ENCODE measurements around the gene MCRS1.

The MCRS1 gene

DNA sequence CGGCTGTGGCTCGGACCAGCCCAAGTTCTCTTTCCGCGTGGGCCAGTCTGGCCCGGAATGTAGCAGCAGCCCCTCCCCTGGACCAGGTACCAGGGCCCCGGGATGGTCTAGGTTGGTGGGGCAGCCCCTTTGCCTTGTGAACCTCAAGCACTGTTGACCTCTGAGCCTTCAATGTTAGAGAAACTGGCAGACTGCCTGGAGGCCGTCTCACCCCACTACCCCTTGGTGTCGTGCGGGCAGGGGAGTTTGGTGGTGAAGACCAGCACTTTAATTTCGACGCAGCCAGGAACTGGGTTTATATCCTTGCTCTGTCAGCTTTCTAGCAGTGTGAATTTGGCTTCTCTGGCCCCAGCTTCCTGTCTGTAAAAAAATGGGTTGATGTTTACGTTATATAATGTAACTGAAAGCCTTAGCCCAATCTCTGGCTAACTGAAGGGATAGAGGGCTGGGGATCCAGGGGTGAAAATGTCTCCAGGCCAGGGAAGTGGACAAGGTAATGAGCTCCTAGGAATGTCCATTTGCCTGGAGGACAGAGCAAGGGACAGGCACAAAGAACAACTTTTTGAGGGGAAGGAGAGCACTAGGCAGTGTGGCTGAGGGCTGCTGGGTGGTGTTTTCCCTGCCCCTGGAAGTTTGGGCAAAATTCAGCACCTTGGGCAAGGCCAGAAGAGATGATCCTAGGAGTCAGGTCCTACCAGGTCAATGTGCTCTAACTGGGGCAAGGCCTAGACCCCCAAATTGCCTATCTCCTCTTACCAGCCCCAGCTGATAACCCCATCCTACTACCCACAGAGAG lies 11.4 kb downstream of the MCRS1 start:
- no peak for DNase-seq (ENCODE audit: low read depth, low spot score)

DNA sequence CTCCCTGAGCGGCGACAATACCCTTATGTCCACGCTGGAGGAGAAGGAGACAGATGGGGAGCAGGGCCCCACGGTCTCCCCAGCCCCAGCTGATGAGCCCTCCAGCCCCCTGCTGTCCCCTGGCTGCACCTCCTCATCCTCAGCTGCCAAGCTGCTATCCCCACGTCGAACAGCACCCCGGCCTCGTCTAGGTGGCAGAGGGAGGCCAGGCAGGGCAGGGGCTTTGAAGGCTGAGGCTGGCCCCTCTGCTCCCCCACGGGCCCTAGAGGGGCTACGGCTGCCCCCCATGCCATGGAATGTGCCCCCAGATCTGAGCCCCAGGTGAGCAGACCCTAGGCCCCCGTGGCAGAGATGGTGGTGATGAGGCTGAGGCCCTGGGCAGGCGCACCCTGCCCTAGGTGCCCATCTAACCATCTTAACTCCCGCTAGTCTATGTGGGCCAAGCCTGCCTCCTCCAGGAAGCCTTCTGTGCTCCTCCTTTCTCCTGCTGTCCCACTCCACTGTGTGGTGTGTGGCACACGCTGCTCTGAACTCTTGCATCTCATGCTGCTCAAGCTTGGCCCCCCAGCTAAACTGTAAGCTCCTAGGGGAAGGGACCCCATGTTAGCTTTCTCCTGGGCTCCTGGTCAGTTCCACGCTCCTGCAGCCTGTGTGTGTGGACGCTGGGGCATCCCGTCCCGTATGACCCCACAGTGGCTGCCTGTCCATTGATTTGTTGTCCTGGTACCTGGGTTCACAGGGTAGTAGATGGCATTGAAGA lies 12.1 kb downstream of the MCRS1 start:
- DNase-seq (ENCODE audit: low read depth, low spot score): no peak

DNA sequence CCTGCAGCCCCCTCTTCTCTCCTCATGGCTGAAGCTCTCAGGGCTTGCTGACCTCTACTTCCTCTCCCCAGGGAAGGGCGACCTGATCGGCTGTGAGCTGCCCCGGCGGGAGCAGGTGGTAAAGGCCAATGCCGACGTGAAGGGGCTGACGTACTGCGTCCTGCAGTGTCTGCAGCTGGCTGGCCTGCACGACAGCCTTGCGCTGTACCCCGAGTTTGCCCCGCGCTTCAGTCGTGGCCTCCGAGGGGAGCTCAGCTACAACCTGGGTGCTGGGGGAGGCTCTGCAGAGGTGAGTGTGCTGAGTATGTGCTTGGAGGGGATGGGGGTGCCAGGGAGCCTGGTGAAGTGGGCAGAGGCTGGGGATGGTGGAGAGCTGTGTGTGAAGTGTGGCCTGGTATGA lies 13.7 kb downstream of the MCRS1 start:
- no peak for DNase-seq (ENCODE audit: low read depth, low spot score)

DNA sequence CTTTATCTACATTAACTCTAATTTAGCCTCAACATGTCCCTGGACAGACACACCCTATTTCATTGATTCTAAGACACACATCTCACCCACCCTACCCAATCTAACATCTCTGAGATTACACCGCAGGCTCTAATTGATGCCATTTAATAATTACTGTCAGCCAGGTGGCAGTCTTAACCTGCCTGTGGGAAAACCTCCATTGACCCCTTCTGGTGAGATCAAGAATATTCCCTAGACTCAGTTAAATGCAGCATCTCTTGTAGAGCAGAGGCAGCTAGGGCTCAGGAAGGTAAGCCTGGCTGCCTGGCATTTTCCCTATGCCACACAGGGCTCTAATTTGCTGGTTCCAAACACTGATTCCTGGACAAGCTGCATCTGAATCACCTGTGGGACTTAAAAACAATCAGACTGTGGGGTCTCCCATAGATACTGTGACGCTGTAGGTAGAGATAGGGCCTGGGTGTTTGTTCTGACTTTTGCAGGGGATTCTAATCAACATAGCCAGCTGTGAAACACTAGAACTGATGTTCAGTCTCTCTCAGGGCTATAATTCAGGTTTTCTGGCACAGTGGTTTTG lies 14.3 kb downstream of the MCRS1 start:
- DNase-seq (ENCODE audit: low read depth, low spot score): no peak

DNA sequence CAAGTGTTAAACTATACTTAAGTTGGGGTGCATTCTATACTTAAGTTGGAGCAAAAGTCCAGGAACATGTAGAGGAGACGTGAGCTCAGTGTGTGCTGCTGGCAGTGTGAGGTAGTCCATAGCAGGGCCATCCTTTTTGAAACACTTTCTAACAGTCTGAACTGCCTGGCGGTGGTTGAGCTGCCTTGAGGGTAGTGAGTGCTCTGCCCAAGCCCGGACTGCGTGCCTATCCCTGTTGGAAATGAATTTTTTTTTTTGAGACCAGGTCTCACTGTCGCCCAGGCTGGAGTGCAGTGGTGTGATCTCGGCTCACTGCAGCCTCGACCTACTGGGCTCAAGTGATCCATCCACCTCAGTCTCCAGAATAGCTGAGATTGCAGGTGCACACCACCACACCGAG lies 15.0 kb downstream of the MCRS1 start:
- no peak for DNase-seq (ENCODE audit: low read depth, low spot score)

DNA sequence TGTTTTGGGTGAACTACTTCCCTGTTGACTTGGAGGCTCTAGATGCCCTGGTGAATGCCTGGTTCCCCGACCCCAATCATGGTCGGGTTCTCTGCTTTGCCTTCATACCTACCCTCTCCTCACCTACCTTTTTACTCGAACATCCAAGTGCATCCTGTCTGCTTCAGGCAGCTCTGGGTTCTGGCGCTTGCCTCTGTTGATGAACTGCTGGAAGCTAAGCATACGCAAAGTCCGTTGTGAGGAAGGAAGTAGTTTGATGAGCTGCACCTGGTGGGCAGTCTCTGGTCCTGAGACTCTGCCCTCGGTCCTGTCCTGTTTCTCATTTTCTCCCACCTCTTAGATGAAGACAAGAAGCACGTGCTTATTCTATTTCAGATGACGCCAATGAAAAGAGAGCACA lies 15.5 kb downstream of the MCRS1 start:
- DNase-seq (ENCODE audit: low read depth, low spot score): no peak

DNA sequence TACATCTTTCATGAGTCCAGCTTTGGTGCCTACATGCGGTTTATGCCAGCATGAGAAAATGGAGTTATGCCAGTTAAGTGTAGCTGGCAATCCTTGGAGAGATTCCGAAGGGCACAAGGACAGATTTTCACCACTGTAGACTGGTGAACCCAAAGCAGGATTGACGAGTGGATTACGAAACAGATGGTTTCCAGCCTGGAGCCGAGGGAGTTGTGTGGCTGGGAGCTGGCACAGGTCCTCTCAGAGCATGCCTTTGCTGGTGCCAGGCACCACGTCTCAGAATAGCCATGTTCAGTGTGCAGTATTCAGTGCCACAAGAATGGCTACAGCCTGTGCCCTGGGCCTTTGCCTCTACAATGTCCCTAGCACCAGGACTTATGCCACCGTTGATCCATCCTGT lies 15.9 kb downstream of the MCRS1 start:
- DNase-seq (ENCODE audit: low read depth, low spot score): no peak

DNA sequence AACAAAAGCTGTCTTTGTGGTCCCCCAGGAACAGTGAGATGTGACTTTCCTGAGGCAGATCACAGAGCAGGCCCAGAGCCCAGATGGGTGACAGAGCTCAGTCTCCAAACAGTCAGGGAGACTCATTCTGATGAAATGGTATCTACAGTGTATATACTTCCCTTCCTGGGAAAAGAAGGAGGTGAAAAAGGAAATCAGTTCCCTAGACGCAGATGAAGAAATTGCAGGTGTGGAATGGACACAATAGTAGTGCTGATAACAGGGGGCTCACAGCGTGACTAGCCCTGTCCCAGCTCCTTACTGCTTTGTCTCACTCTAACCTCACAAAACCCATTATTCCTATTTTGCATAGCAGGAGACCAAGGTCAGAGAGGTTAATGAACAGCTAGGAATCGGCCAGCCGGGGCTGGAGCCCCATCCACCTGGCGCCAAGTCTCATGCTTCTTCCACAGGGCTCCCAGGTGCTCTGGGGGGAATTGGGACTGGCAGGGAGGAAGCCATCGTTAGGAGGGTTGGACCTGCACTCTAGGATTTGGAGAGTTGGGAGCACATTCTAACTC lies 17.2 kb downstream of the MCRS1 start:
- DNase-seq (ENCODE audit: low read depth, low spot score): no peak

DNA sequence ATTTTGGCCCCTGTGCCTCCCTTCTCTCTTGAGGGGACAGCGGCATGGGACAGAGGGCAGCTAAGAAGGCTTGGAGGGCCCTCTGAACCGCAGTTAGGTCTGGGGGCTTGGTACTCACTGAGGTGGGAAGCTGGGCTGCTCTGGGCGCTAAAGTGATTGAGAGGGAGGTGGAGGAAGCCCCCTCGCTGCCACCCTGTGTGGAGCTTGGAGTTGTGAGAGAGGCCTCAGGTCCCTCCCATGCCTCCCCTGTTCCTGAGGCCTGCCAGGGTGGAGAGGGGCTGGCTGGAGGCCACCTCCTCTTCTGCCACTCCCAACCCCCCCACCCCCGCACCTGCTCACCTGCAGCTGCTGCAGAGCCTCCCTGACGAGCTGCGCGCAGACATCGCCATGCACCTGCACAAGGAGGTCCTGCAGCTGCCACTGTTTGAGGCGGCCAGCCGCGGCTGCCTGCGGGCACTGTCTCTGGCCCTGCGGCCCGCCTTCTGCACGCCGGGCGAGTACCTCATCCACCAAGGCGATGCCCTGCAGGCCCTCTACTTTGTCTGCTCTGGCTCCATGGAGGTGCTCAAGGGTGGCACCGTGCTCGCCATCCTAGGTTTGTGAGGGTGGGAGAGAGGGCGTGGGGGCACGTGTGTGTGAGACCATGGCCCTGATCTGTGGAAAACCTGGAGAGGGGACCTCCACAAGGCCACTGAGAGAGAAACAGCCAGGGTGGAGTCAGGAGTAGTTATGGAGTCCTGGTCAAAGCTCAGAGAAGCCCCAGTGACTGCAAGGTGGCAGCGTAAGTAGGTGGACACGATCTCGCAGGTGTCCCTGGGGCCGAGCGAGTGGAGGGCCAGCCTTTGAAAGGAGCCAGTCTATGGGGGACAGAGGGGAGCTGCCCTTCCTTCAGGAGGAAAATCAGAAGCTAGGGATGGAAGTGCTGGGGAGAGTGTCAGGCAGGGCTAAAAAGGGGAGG lies 17.9 kb downstream of the MCRS1 start:
- no peak for DNase-seq (ENCODE audit: low read depth, low spot score)

DNA sequence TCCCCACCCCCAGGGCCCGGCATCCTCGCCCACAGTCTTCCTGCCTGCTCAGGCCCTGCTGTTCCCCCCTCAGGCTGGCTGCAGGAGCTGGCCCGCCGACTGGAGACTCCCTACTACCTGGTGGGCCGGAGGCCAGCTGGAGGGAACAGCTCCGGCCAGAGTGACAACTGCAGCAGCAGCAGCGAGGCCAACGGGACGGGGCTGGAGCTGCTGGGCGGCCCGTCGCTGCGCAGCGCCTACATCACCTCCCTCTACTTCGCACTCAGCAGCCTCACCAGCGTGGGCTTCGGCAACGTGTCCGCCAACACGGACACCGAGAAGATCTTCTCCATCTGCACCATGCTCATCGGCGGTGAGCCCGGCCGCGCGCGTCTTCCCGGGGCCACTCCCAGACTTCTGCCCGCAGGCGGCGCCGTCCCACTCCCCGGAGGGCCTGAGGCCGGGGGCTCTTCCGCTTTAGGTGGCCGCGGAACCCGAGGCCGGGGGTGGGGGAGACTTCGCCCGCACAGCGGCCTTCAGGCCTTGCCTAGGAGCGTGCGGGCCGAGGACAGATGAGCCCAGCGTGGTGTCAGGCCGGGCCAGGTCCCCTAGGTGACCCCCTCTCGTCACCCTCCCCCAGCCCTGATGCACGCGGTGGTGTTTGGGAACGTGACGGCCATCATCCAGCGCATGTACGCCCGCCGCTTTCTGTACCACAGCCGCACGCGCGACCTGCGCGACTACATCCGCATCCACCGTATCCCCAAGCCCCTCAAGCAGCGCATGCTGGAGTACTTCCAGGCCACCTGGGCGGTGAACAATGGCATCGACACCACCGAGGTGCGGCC lies 18.9 kb downstream of the MCRS1 start:
- DNase-seq (ENCODE audit: low read depth, low spot score): peak; percentile 60

DNA sequence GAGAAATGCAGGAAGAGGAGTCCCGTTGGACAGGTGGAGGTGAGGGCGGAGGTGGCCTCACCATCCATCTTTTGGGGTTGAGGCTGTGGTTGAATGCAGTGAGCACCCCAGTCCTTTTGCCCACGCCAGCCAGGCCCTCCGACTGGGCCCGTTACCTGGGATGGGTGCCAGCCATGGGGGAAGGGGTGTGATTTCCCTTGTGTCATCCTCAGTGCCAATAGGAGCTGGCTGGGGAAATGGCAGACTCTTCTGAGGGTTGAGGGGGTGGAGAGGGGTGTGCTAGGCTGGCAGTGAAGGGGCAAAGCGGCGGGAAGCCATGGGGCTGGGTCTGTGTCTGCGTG lies 19.5 kb downstream of the MCRS1 start:
- no peak for DNase-seq (ENCODE audit: low read depth, low spot score)

DNA sequence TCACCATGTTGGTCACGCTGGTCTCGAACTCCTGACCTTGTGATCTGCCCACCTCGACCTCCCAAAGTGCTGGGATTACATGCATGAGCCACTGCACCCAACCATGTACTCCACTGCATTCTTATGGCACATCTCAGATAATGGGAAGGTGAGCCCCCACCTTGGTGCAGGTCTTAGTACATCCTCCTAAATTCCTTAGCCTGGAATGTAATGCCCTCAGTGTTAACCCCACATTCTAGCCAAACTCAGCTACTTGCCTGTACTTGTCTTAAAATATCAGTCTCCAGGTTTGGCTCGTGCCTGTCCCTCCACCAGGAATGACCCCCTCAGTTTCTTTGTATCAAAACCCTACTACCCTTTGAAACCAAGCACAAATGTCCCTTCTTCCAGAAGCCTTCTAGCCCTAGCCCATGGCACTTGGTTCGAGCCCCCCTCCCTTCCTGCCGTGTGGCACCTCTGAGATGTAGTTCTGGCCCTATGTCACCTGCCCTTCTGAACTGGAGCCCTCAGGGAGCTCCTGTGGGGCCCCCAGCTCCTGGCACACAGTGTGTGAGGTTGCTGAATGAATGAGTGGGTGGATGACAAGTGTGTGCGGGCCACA lies 20.8 kb downstream of the MCRS1 start:
- no peak for DNase-seq (ENCODE audit: low read depth, low spot score)

DNA sequence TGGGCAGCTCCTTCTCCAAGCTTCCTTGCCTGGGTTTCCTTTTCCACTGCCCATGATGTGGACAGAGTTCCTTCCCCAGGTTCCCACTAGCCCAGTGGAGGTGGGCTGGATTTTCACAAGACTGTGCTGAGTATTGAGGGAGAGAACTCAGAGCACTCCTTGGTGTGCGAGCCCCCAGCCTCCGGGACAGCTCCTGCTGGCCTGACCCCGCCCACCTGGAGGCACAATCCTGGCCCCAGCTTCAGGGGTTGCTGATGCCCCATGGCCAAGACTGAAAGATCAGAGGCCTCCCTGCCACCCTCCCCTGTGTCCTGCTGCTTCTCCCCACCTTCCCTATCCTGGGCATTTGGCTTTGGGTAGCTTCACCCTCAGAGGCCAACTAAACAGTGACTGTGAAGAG lies 21.5 kb downstream of the MCRS1 start:
- DNase-seq (ENCODE audit: low read depth, low spot score): no peak

DNA sequence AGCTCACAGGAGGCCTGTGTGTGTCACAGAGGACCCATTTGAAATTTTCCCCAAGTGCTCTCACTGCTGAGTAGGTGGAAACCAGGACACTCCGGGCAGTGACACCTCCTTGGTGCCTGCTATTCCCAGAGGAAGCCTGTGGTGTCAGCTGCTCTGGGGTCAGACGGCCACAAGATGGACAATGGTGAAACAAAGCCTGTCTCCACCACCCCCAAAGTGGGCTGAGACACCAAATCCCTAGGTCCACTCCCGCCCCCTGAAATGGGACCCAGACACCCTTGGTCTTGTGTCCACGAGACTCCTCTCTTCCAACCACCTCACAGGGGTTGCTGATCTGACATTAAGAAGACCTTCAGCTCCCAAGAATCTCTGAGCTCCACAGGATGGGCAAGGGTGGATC lies 22.1 kb downstream of the MCRS1 start:
- no peak for DNase-seq (ENCODE audit: low read depth, low spot score)

DNA sequence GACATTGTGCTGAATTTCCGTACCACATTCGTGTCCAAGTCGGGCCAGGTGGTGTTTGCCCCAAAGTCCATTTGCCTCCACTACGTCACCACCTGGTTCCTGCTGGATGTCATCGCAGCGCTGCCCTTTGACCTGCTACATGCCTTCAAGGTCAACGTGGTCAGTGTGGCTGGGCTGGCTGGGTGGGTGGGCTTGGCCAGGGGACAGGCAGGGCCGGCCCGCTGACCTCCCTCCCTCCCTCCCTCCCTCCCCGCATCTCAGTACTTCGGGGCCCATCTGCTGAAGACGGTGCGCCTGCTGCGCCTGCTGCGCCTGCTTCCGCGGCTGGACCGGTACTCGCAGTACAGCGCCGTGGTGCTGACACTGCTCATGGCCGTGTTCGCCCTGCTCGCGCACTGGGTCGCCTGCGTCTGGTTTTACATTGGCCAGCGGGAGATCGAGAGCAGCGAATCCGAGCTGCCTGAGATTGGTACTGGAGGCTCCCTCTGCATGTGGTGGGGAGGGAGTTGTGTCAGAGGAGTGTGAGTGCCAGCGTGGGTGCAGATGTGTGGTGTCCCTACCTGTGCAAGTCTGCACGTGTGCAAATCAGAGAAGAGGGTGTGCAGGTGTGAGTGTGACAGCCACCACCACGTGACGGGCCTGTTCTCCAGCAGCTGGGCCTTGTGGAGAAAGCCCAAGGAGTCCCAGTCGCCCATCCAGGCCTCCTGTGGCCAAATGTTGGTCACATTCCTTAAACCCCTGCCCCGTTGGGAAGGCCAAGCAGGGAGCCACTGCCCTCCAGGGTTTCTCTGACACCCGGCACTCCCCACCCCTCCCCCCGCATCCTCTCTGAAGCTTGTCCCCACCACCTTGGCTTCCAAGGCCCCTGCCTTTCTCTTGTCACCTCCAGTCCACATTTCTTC lies 23.8 kb downstream of the MCRS1 start:
- peak; percentile 37 for DNase-seq (ENCODE audit: low read depth, low spot score)

DNA sequence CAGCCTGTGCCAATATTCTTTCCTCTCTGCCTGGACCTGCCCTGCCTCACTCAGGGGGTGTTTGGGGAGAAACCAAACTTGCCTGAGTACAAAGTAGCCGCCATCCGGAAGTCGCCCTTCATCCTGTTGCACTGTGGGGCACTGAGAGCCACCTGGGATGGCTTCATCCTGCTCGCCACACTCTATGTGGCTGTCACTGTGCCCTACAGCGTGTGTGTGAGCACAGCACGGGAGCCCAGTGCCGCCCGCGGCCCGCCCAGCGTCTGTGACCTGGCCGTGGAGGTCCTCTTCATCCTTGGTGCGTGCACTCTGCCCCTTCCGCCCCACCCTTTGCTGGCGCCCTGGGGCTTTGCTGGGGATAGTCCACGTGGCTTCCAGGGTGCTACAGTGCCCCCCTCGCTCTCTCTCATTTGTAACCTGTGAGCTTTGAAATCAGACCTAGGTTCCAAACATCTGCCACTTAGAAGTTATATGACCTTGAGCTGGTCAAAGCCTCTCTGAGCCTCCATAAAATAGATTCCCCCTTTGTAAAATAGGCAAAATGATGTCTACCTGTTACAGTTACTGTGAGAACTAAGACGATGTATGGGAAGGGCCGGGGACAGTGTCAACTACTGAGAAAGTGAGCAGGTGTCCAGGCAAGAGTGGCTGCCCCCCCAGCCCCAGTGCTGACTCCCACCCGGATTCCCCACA lies 24.6 kb downstream of the MCRS1 start:
- no peak for DNase-seq (ENCODE audit: low read depth, low spot score)

DNA sequence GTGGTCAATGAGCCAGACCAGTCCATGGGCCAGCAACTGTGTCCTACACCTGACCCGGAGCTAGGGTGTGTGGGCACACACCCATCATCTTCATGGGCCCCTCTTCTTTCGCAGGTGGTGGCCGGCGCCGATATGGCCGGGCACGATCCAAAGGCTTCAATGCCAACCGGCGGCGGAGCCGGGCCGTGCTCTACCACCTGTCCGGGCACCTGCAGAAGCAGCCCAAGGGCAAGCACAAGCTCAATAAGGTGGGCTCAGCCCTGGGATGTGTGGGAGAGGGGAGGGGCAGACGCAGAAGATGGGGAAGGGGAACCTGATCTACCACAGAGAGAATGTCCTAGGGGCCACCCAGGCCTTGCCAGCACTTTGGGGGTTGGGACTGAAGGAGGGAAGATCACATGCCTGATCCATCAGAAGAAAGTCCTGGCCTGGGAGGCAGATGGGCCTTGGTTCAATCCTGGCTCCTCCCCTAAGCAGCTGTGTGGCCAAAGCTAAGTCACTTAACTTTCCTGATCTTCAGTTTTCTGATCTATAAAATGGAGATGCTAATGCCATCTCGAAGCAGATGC lies 25.3 kb downstream of the MCRS1 start:
- no peak for DNase-seq (ENCODE audit: low read depth, low spot score)

DNA sequence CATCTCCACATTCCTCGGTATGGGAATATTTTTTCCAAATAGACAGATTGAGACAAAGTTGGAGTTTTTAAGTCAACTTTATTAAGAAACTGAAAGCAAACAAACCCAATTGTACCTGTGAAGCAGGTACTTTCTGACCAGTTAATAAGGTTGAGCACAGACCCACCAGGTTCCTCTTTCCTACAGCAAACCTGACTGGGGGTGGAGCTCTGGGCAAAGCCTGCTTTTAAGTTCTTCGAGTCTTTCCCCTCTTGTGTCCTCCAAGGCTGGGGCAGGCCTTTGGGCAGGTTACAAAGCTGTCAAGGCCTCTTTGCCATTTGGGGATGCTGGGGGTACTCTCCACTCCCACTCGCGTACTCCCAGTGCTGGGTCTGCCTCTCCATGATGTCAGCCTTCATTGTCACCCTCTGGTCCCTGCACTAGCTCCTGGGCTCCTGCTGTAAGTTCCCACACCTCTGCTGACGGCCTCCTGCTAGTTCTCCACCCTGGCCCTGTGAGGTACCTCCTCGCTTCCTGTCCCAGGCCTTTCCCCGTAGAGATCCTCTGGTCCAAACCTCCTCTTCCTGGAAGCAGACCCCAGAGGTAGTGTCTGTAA lies 25.9 kb downstream of the MCRS1 start:
- no peak for DNase-seq (ENCODE audit: low read depth, low spot score)

Measured in ELF-1 (cell line).